Measurements from ENCODE around the gene ANKRD63.

ANKRD63 gene

DNA sequence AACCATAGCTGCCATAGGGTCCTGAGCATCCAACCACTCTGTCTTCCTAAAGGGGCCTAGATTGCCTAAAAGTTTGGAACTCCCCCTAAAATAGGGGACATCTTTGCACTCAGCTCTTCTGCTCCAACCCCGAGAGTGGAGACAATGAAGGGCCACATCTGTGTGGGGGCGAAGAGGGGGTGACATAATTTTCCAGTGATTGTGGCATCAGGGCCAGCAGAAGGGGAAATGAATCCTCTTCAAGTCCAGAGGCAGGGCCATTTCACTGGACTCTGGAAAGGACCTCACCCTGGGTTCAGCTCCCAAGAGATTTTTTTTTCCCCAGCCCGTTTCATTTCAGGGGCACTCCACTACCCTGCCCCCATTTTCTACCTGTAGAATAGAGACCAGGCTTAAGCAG lies 4.6 kb upstream of the ANKRD63 start:
- Histone ChIP-seq H2AK5ac (ENCODE audit: low read length) (no peak overlapping the region), H3K56ac (ENCODE audit: low read length) (no peak overlapping the region), H4K8ac (ENCODE audit: low read depth, low read length) (no peak overlapping the region), H3K18ac (ENCODE audit: low read length) (no peak overlapping the region), H3K27me3 (ENCODE audit: insufficient read depth, low read length, poor library complexity) (peaks cover 11% of the 10 kb centered on the region), H3K4ac (ENCODE audit: low read depth, low read length) (no peak overlapping the region), H3K36me3 (ENCODE audit: control insufficient read depth, insufficient read depth, low read length) (no peaks in the 10 kb centered on the region), H3K4me2 (ENCODE audit: low read length) (no peak overlapping the region), H3K27ac (ENCODE audit: low read depth, low read length) (no peak overlapping the region), H4K5ac (ENCODE audit: low read length) (no peak overlapping the region), H2BK120ac (ENCODE audit: low read depth, low read length) (no peak overlapping the region), H2BK5ac (ENCODE audit: low read length) (no peak overlapping the region), H3K4me1 (ENCODE audit: control insufficient read depth, low read depth, low read length) (peaks cover 13% of the 10 kb centered on the region), H3K9ac (ENCODE audit: low read length) (no peak overlapping the region), H3K4me3 (ENCODE audit: low read length) (no peak overlapping the region), H3K79me1 (ENCODE audit: low read length) (no peaks in the 10 kb centered on the region), H3K79me2 (ENCODE audit: control insufficient read depth, insufficient read depth, low read length) (no peaks in the 10 kb centered on the region), H2BK15ac (replicated peaks; ENCODE audit: low read depth) (no peak overlapping the region), H3K23ac (ENCODE audit: low read length) (no peak overlapping the region)
- no peak for DNase-seq
- WGBS (ENCODE audit: extremely low coverage, insufficient coverage, low lambda C conversion rate): no CpG with 5 or more reads among the region's 3 CpGs

- Histone ChIP-seq H2BK120ac (ENCODE audit: low read depth, low read length) (no peak overlapping the region), H3K56ac (ENCODE audit: low read length) (peak overlapping the region; percentile 7), H3K79me2 (ENCODE audit: control insufficient read depth, insufficient read depth, low read length) (no peaks in the 10 kb centered on the region), H3K4me2 (ENCODE audit: low read length) (no peak overlapping the region), H3K27me3 (ENCODE audit: insufficient read depth, low read length, poor library complexity) (peaks cover 11% of the 10 kb centered on the region), H3K4me1 (ENCODE audit: control insufficient read depth, low read depth, low read length) (peaks cover 13% of the 10 kb centered on the region), H3K18ac (ENCODE audit: low read length) (no peak overlapping the region), H3K9ac (ENCODE audit: low read length) (no peak overlapping the region), H3K4ac (ENCODE audit: low read depth, low read length) (no peak overlapping the region), H3K36me3 (ENCODE audit: control insufficient read depth, insufficient read depth, low read length) (no peaks in the 10 kb centered on the region), H3K4me3 (ENCODE audit: low read length) (no peak overlapping the region), H2BK5ac (ENCODE audit: low read length) (no peak overlapping the region), H2AK5ac (ENCODE audit: low read length) (peak overlapping the region; percentile 65), H2BK15ac (replicated peaks; ENCODE audit: low read depth) (no peak overlapping the region), H3K23ac (ENCODE audit: low read length) (peak overlapping the region; percentile 45), H3K27ac (ENCODE audit: low read depth, low read length) (no peak overlapping the region), H4K8ac (ENCODE audit: low read depth, low read length) (no peak overlapping the region), H4K5ac (ENCODE audit: low read length) (no peak overlapping the region), H3K79me1 (ENCODE audit: low read length) (no peaks in the 10 kb centered on the region)
- peak; percentile 16 for DNase-seq
- no CpG with 5 or more reads among the region's 7 CpGs for WGBS (ENCODE audit: extremely low coverage, insufficient coverage, low lambda C conversion rate)
Observed at GRCh38 chr15:40286794-40287193, 3.9 kb upstream of the ANKRD63 start.

DNA sequence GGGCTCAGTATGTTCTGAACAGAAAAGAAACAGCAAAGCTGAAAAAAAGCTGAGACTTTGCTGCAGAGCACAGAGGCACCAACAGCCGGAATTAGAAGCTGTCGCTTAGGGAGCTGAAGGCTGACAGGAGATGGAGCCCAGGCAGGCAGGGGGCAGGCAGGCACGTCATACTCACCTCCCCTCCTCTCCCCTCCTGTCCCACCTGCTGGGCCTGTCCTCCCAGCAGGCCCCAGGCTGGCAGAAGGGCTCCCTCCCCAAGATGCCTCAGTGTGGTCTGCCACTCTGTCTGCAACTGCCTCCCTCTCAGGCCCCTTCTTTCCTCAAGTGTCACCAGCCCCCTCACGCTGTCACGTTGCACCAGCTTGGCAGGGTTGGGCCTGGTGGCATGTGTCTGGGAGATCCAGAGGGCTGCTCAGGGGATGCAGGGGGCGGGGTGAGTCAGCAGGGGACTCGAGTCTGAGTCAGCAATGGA lies 3.2 kb upstream of the ANKRD63 start:
- Histone ChIP-seq H4K8ac (ENCODE audit: low read depth, low read length) (no peak overlapping the region), H3K27me3 (ENCODE audit: insufficient read depth, low read length, poor library complexity) (peaks cover 15% of the 10 kb centered on the region), H4K5ac (ENCODE audit: low read length) (no peak overlapping the region), H3K4me1 (ENCODE audit: control insufficient read depth, low read depth, low read length) (peaks cover 13% of the 10 kb centered on the region), H3K4me3 (ENCODE audit: low read length) (no peak overlapping the region), H3K4me2 (ENCODE audit: low read length) (no peak overlapping the region), H3K23ac (ENCODE audit: low read length) (no peak overlapping the region), H3K36me3 (ENCODE audit: control insufficient read depth, insufficient read depth, low read length) (no peaks in the 10 kb centered on the region), H2BK5ac (ENCODE audit: low read length) (no peak overlapping the region), H3K4ac (ENCODE audit: low read depth, low read length) (no peak overlapping the region), H3K18ac (ENCODE audit: low read length) (no peak overlapping the region), H2AK5ac (ENCODE audit: low read length) (no peak overlapping the region), H3K56ac (ENCODE audit: low read length) (peak overlapping the region; percentile 56), H2BK120ac (ENCODE audit: low read depth, low read length) (no peak overlapping the region), H3K79me1 (ENCODE audit: low read length) (no peaks in the 10 kb centered on the region), H3K27ac (ENCODE audit: low read depth, low read length) (no peak overlapping the region), H2BK15ac (replicated peaks; ENCODE audit: low read depth) (no peak overlapping the region), H3K9ac (ENCODE audit: low read length) (no peak overlapping the region), H3K79me2 (ENCODE audit: control insufficient read depth, insufficient read depth, low read length) (no peaks in the 10 kb centered on the region)
- WGBS (ENCODE audit: extremely low coverage, insufficient coverage, low lambda C conversion rate): no CpG with 5 or more reads among the region's 7 CpGs
- peak; percentile 31 for DNase-seq

DNA sequence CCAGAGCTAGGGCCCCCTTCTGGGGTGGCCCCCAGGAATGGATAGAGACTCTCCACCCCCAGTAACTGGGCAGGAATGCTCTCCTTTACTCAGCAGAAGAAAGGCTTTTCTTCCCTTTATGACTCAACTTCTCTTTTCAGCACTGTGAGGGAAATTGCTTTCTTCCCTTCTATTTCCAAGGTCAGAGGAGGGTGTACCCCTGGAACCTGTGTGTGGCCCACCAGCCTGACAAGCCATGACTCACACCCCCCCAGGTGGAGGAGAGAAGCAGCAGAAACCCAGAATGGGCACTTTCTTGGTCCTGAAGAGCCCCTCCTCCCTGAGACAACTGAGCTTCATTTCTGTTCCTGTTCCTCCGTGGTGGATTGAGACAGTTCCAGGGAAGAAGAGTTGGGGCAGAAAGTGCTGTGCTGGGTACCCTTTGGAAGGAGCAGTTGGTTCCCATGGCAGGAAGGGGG lies 2.7 kb upstream of the ANKRD63 start:
- Histone ChIP-seq H3K36me3 (ENCODE audit: control insufficient read depth, insufficient read depth, low read length) (no peaks in the 10 kb centered on the region), H3K4me3 (ENCODE audit: low read length) (no peak overlapping the region), H3K79me2 (ENCODE audit: control insufficient read depth, insufficient read depth, low read length) (no peaks in the 10 kb centered on the region), H3K23ac (ENCODE audit: low read length) (no peak overlapping the region), H4K5ac (ENCODE audit: low read length) (no peak overlapping the region), H3K9ac (ENCODE audit: low read length) (no peak overlapping the region), H3K56ac (ENCODE audit: low read length) (peak overlapping the region; percentile 56), H3K4me1 (ENCODE audit: control insufficient read depth, low read depth, low read length) (peaks cover 16% of the 10 kb centered on the region), H2BK15ac (replicated peaks; ENCODE audit: low read depth) (no peak overlapping the region), H2BK5ac (ENCODE audit: low read length) (no peak overlapping the region), H3K27ac (ENCODE audit: low read depth, low read length) (no peak overlapping the region), H3K18ac (ENCODE audit: low read length) (no peak overlapping the region), H4K8ac (ENCODE audit: low read depth, low read length) (no peak overlapping the region), H2AK5ac (ENCODE audit: low read length) (no peak overlapping the region), H3K79me1 (ENCODE audit: low read length) (no peaks in the 10 kb centered on the region), H2BK120ac (ENCODE audit: low read depth, low read length) (no peak overlapping the region), H3K4me2 (ENCODE audit: low read length) (no peak overlapping the region), H3K4ac (ENCODE audit: low read depth, low read length) (no peak overlapping the region), H3K27me3 (ENCODE audit: insufficient read depth, low read length, poor library complexity) (peaks cover 18% of the 10 kb centered on the region)
- WGBS (ENCODE audit: extremely low coverage, insufficient coverage, low lambda C conversion rate): no CpG with 5 or more reads among the region's 1 CpG
- DNase-seq: peak; percentile 28

- Histone ChIP-seq H3K27me3 (ENCODE audit: insufficient read depth, low read length, poor library complexity) (peaks cover 21% of the 10 kb centered on the region), H3K27ac (ENCODE audit: low read depth, low read length) (no peak overlapping the region)
Observed at GRCh38 chr15:40285151-40285550, 2.3 kb upstream of the ANKRD63 start.

More at GRCh38 chr15:40285151-40285550, 2.3 kb upstream of the ANKRD63 start:
- WGBS (ENCODE audit: extremely low coverage, insufficient coverage, low lambda C conversion rate): no CpG with 5 or more reads among the region's 4 CpGs
- no peak overlapping the region for H3K23ac ChIP-seq (ENCODE audit: low read length)
- H3K4me1 ChIP-seq (ENCODE audit: control insufficient read depth, low read depth, low read length): peaks cover 17% of the 10 kb centered on the region
- no peak overlapping the region for H2AK5ac ChIP-seq (ENCODE audit: low read length)
- no peak overlapping the region for H4K8ac ChIP-seq (ENCODE audit: low read depth, low read length)
- no peak overlapping the region for H4K5ac ChIP-seq (ENCODE audit: low read length)
- H3K36me3 ChIP-seq (ENCODE audit: control insufficient read depth, insufficient read depth, low read length): no peaks in the 10 kb centered on the region
- no peak overlapping the region for H3K4me2 ChIP-seq (ENCODE audit: low read length)
- H3K9ac ChIP-seq (ENCODE audit: low read length): no peak overlapping the region
- peak overlapping the region; percentile 42 for H3K56ac ChIP-seq (ENCODE audit: low read length)
- DNase-seq: peak; percentile 74
- no peak overlapping the region for H3K4me3 ChIP-seq (ENCODE audit: low read length)
- H3K79me1 ChIP-seq (ENCODE audit: low read length): no peaks in the 10 kb centered on the region
- no peak overlapping the region for H2BK120ac ChIP-seq (ENCODE audit: low read depth, low read length)
- no peak overlapping the region for H2BK15ac ChIP-seq (replicated peaks; ENCODE audit: low read depth)
- no peak overlapping the region for H3K18ac ChIP-seq (ENCODE audit: low read length)
- H3K4ac ChIP-seq (ENCODE audit: low read depth, low read length): no peak overlapping the region
- no peak overlapping the region for H2BK5ac ChIP-seq (ENCODE audit: low read length)
- H3K79me2 ChIP-seq (ENCODE audit: control insufficient read depth, insufficient read depth, low read length): no peaks in the 10 kb centered on the region
